ENCODE results near the gene SOSTDC1. TPM values are rescaled to one million over a fixed set of nuclear protein-coding genes. Genes with fewer than 3 reads are reported as not detected.

SOSTDC1 gene
- total RNA-seq, 1 donor from 2014 or later: 5.4 TPM

DNA sequence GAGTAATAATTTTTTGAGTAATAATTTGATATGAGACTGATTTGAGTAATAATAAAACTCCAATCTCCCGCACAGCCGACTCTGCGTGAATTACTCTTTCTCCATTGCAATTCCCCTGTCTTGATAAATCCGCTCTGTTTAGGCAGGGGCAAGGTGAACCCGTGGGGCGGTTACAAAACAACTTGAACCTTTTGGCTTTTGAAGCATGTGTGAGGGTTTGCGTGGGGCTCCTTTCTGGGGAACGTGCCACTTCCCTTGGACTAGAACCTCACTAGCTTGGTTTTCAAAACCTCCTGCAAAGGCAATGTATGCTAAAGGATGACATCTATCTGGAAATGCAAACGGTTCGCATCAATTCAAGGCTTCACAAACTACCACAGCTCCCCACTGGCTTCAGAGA, 45.7 kb downstream of the SOSTDC1 start:
- H3K36me3 Mint-ChIP-seq: peaks cover 3% of the 10 kb centered on the region
- H3K4me1 Mint-ChIP-seq (ENCODE audit: unreplicated experiment): peaks cover 18% of the 10 kb centered on the region
- H3K27me3 Mint-ChIP-seq: no peaks in the 10 kb centered on the region
- peaks cover 4% of the 10 kb centered on the region for H3K9me3 Mint-ChIP-seq
- DNase-seq (ENCODE audit: extremely low spot score, unreplicated experiment): no peak
- peak overlapping the region; percentile 85 for H3K27ac Mint-ChIP-seq
- TF ChIP-seq, protein P1, sequence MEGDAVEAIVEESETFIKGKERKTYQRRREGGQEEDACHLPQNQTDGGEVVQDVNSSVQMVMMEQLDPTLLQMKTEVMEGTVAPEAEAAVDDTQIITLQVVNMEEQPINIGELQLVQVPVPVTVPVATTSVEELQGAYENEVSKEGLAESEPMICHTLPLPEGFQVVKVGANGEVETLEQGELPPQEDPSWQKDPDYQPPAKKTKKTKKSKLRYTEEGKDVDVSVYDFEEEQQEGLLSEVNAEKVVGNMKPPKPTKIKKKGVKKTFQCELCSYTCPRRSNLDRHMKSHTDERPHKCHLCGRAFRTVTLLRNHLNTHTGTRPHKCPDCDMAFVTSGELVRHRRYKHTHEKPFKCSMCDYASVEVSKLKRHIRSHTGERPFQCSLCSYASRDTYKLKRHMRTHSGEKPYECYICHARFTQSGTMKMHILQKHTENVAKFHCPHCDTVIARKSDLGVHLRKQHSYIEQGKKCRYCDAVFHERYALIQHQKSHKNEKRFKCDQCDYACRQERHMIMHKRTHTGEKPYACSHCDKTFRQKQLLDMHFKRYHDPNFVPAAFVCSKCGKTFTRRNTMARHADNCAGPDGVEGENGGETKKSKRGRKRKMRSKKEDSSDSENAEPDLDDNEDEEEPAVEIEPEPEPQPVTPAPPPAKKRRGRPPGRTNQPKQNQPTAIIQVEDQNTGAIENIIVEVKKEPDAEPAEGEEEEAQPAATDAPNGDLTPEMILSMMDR (conservative IDR thresholded peaks at IDR 0.05): no peak
- H3K4me3 Mint-ChIP-seq: peak overlapping the region; percentile 89

DNA sequence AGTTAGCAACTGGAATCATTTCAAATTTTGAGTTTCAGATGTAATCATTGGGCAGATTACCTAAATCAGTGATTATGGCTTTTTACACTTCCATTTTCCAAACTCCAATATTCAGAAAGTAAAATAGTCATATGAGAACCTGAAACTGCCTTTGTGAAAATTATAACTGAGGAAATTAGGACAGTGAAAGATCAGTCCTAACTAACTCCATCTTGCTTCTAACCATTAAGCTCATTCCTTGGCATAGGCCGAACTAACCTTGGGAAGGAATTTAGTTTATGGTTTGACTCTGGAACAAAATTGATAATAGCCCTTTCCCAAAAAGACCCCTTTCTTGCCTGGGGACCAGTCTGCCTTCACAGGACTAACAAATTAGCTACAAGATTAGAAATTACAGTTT, 46.4 kb downstream of the SOSTDC1 start:
- Mint-ChIP-seq H3K27ac (no peak overlapping the region), H3K9me3 (peaks cover 4% of the 10 kb centered on the region), H3K4me1 (ENCODE audit: unreplicated experiment) (peaks cover 18% of the 10 kb centered on the region), H3K36me3 (peaks cover 3% of the 10 kb centered on the region), H3K4me3 (peak overlapping the region; percentile 55), H3K27me3 (no peaks in the 10 kb centered on the region)
- no peak for DNase-seq (ENCODE audit: extremely low spot score, unreplicated experiment)
- TF ChIP-seq, protein P1 (conservative IDR thresholded peaks at IDR 0.05): no peak

DNA sequence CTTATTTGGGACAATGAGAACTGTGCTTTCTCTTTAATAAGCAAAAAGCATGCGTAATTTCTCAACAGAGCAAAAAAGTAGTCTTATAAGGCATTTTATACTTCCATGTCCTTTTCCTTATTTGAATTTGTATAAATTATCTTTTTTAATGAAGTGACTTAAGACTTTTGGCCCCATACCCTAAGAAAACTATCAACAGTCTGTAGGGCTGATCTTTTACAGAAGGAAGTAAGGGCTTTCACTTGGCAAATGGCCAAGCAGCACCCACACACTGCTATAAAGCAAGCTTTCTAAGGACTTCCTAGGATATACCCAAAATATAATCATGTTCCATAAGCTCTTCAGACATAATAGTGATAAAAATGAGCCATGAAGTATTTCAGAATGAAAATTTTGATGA, 47.6 kb downstream of the SOSTDC1 start:
- Mint-ChIP-seq H3K27ac (no peak overlapping the region), H3K4me3 (no peak overlapping the region), H3K27me3 (no peaks in the 10 kb centered on the region), H3K4me1 (ENCODE audit: unreplicated experiment) (peaks cover 18% of the 10 kb centered on the region), H3K36me3 (peaks cover 3% of the 10 kb centered on the region), H3K9me3 (peaks cover 4% of the 10 kb centered on the region)
- no peak for DNase-seq (ENCODE audit: extremely low spot score, unreplicated experiment)
- TF ChIP-seq, protein P1 (conservative IDR thresholded peaks at IDR 0.05): no peak

DNA sequence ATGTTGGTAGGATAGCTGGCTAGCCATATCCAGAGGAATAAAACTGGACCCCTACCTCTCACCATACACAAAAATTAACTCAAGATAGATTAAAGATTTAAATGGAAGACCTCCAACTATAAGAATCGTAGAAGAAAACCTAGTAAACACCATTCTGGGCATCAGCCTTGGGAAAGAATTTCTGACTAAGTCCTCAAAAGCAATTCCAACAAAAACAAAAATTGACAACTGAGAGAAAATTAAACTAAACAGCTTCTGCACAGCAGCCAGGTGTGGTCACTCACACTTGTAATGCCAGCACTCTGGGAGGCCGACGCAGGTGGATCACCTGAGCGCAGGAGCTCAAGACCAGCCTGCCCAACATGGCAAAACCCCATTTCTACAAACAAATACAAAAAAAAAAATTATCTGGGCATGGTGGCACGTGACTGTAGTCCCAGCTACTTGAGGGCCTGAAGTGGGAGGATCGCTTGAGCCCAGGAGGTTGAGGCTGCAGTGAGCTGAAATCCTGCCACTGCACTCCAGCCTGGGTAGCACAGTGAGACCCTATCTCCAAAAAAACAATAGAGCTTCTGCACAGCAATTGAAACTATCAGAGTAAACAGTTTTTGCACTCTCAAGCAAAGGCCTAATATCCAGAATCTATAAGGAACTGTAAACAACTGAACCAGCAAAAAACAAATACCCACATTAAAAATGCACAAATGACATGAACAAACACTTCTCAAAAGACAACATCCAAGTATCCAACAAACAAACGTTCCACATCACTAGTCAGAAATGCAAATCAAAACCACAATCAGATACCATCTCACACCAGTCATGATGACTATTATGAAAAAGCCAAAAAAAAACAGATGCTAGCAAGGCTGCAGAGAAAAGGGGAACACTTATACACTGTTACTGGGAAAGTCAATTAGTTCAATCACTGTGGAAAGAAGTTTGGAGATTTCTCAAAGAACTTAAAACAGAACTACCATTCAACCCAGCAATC, 49.0 kb downstream of the SOSTDC1 start:
- no peak for DNase-seq (ENCODE audit: extremely low spot score, unreplicated experiment)
- Mint-ChIP-seq H3K36me3 (no peaks in the 10 kb centered on the region), H3K4me1 (ENCODE audit: unreplicated experiment) (peaks cover 18% of the 10 kb centered on the region), H3K4me3 (no peak overlapping the region), H3K9me3 (no peaks in the 10 kb centered on the region), H3K27me3 (no peaks in the 10 kb centered on the region), H3K27ac (no peak overlapping the region)
- TF ChIP-seq, protein P1 (conservative IDR thresholded peaks at IDR 0.05): no peak

DNA sequence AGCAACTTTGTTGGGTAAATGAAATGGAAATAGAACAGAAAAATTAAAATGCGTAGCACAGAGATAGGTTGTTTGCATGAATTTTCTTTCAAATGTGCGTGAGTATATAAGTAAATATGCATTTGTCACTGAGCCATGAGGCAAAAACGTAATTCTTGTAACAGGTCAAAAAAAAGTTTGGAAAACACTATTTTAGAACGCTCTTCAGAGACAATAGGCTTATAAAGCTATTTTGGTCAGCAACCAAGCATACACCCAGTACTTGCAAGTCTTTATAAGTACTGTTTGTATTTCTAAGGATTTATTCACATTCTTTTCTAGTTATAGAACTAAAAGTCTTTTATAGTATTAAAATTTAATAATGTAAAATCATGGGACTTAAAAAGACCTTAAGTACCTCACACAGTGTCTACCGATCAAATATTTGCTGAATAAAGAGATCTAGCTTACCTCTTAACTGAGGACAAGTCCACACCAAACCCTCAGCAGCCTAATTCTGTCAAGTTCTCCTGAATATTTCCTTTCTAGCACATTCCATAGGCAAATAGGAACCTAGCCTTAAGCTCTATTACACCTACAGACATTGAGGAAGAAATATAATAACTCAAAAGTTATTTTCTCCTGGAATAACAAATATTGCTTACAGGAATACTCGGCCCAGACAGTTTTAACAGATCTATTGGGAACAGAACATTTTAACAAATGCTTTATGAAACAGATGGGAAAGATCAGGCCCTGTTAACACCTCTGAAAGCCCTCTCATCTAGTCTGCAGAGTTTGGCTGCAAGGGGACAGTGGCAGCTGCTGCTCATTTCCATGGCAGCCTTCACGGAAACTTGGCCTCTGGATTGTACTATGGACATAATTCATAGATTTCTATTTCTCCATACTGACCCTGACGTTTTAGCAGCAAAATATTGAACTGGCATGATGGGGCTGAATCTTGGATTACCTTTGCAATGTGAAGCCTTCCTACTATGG, 53.0 kb downstream of the SOSTDC1 start:
- Mint-ChIP-seq H3K9me3 (no peaks in the 10 kb centered on the region), H3K27me3 (no peaks in the 10 kb centered on the region), H3K4me1 (ENCODE audit: unreplicated experiment) (no peaks in the 10 kb centered on the region), H3K27ac (no peak overlapping the region), H3K4me3 (no peak overlapping the region), H3K36me3 (no peaks in the 10 kb centered on the region)
- TF ChIP-seq, protein P1 (conservative IDR thresholded peaks at IDR 0.05): no peak
- no peak for DNase-seq (ENCODE audit: extremely low spot score, unreplicated experiment)

Data from type B pancreatic cell (in vitro differentiated cells).